K562 (cell line): Measurements from ENCODE around the gene KCNK6. TPM values are rescaled to one million over a fixed set of nuclear protein-coding genes. Genes with fewer than 3 reads are reported as not detected.
A peak's percentile ranks its signal among the peaks of the same experiment; 100 is the strongest.

ENCODE experiments used
- CREM ChIP-seq: IDR thresholded peaks from 2 replicates; pipeline ENCODE4 v1.6.1; 2014; ENCODE audit warnings: antibody characterized with exemption, low read depth
- EHMT2 ChIP-seq: fragments of 450-650 bp; IDR thresholded peaks from 2 replicates; pipeline ENCODE4 v1.6.1; 2018; ENCODE audit warnings: antibody characterized with exemption
- HLTF ChIP-seq: fragments of 450-650 bp; IDR thresholded peaks from 2 replicates; pipeline ENCODE4 v1.6.1; 2016
- MYNN ChIP-seq, 2 experiments: sonication (generic); formaldehyde crosslinking in 1 of 2; IDR thresholded peaks; 2 replicates each; pipeline versions ENCODE4 v1.5.0 to v1.6.1; 2016 to 2020; ENCODE audit warnings: antibody characterized with exemption in 1 of 2, missing genetic modification reagents in 1 of 2
- NFXL1 ChIP-seq: fragments of 450-650 bp; formaldehyde crosslinking; IDR thresholded peaks from 2 replicates; pipeline ENCODE4 v1.4.0; 2021; ENCODE audit warnings: mild to moderate bottlenecking
- TAF1 ChIP-seq: IDR thresholded peaks from 2 replicates; pipeline ENCODE4 v1.6.1; 2011; ENCODE audit warnings: mild to moderate bottlenecking, low read length, moderate library complexity; ENCODE audit not compliant: insufficient read depth, control insufficient read depth, severe bottlenecking; ENCODE audit errors: extremely low read depth
- TAL1 ChIP-seq: fragments of 450-650 bp; IDR thresholded peaks from 2 replicates; pipeline ENCODE4 v1.6.1; 2016; ENCODE audit warnings: mild to moderate bottlenecking
- TBL1XR1 ChIP-seq, 2 experiments: IDR thresholded peaks; 2 replicates each; pipeline ENCODE4 v1.6.1; 2012; ENCODE audit warnings: improper control_type of control experiment in 2 of 2, low read length in 2 of 2, mild to moderate bottlenecking in 1 of 2
- ZNF197 ChIP-seq: fragments of 200-800 bp; sonication (Bioruptor generic); IDR thresholded peaks from 2 replicates; pipeline ENCODE4 v1.6.1; 2016; ENCODE audit warnings: low read depth, missing genetic modification characterization, missing compliant biosample characterization
- ZNF780A ChIP-seq: fragments of 250-450 bp; sonication (Bioruptor Pico); IDR thresholded peaks from 2 replicates; pipeline ENCODE4 v1.5.0; 2021; ENCODE audit warnings: mild to moderate bottlenecking
- polyA plus RNA-seq, 8 experiments: library from polyadenylated mRNA; depleted of rRNA in 4 of 8; stranded (reverse) in 5 of 8; unstranded in 3 of 8; fragments of >200 nt; fragmentation: Nextera tagmentation in 2 of 8; fragmentation: Illumina TruSeq in 1 of 8; extraction: Ambion mirVana in 2 of 8; extraction: Trizol in 1 of 8; gene quantifications; 2 replicates each; pipeline versions ENCODE4 v1.2.1 to v1.2.3, GENCODE V29; 2011 to 2014; ENCODE audit warnings: inconsistent platforms in 1 of 8, missing spikeins in 1 of 8
- total RNA-seq, 7 experiments: library from RNA; depleted of rRNA in 6 of 7; stranded (reverse); fragments of >200 nt in 6 of 7; fragmentation: Illumina TruSeq in 2 of 7; extraction: Trizol in 2 of 7; gene quantifications; 2 replicates each; pipeline versions ENCODE4 v1.2.1 to v1.2.3, GENCODE V29; 2011 to 2021; ENCODE audit warnings: low replicate concordance in 1 of 7
- TF ChIP-seq, protein P1 (sequence below): sonication (generic); formaldehyde crosslinking; IDR thresholded peaks from 2 replicates; pipeline ENCODE4 v1.4.0; 2020; ENCODE audit warnings: mild to moderate bottlenecking, missing genetic modification reagents
- TF ChIP-seq, protein P2 (sequence below): fragments of 450-650 bp; formaldehyde crosslinking; IDR thresholded peaks from 2 replicates; pipeline ENCODE4 v1.4.0; 2020; ENCODE audit warnings: mild to moderate bottlenecking, moderate library complexity
- TF ChIP-seq, protein P3 (sequence below): fragments of 200-800 bp; sonication (Bioruptor generic); IDR thresholded peaks from 2 replicates; pipeline ENCODE4 v1.6.1; 2017; ENCODE audit warnings: missing genetic modification characterization, missing compliant biosample characterization
- TF ChIP-seq, protein P4 (sequence below): sonication (generic); formaldehyde crosslinking; IDR thresholded peaks from 2 replicates; pipeline ENCODE4 v1.8.1; 2023; ENCODE audit warnings: missing genetic modification reagents, mild to moderate bottlenecking, borderline replicate concordance
- TF ChIP-seq, protein P5 (sequence below), 3 experiments: IDR thresholded peaks in 2 of 3; conservative IDR thresholded peaks in 1 of 3; 2 replicates each; pipeline ENCODE4 v1.5.1; 2011 to 2012; ENCODE audit warnings: low read length in 3 of 3, mild to moderate bottlenecking in 3 of 3, control low read depth in 2 of 3, improper control_type of control experiment in 1 of 3, inconsistent platforms in 1 of 3, low read depth in 1 of 3, mixed read lengths in 1 of 3, moderate library complexity in 1 of 3; ENCODE audit not compliant: insufficient read depth in 2 of 3

Gene KCNK6
- total and polyA plus RNA-seq, 9 of the 15 experiments (the other 6 are each of a cell fraction or from before 2014, with no cell fraction given), result 0.05 to 0.42 (median 0.15) TPM

DNA sequence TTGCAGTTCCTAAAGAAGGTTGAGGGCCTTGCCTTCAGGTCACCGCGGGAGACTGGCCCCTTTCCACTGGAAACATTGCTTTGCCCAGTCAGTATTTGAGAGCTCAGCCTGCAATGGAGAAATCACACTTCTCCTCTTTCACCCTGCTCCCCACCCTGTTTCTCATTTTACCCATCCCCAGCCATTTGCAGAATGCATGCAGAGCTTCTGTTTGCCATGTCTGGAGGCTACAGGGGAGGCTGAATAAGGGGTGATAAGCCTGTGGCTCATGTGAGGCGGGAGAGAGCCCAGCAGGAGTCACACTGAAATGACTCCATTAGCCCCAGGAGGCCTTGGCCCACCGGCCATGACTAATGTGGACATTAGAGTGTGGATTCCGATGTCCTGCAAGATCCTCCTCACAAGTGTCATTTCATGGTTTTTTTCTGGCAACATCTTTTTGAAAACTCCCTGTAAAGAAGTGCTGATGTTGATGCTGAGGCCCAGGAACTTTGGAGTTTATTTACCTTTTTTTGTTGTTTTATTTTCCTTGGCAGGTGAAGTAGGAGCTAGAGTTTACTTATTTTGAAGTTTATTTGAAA, 49.0 kb upstream of the KCNK6 start (continued):
- TF ChIP-seq, protein P1, sequence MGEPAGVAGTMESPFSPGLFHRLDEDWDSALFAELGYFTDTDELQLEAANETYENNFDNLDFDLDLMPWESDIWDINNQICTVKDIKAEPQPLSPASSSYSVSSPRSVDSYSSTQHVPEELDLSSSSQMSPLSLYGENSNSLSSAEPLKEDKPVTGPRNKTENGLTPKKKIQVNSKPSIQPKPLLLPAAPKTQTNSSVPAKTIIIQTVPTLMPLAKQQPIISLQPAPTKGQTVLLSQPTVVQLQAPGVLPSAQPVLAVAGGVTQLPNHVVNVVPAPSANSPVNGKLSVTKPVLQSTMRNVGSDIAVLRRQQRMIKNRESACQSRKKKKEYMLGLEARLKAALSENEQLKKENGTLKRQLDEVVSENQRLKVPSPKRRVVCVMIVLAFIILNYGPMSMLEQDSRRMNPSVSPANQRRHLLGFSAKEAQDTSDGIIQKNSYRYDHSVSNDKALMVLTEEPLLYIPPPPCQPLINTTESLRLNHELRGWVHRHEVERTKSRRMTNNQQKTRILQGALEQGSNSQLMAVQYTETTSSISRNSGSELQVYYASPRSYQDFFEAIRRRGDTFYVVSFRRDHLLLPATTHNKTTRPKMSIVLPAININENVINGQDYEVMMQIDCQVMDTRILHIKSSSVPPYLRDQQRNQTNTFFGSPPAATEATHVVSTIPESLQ (CRISPR knock-in tag), result no peak
- TF ChIP-seq TAF1, result peak; percentile 44
- TF ChIP-seq EHMT2, result 0 out of 2 replicates have a peak, but pooled peaks have one; percentile 52
- TF ChIP-seq, protein P2, sequence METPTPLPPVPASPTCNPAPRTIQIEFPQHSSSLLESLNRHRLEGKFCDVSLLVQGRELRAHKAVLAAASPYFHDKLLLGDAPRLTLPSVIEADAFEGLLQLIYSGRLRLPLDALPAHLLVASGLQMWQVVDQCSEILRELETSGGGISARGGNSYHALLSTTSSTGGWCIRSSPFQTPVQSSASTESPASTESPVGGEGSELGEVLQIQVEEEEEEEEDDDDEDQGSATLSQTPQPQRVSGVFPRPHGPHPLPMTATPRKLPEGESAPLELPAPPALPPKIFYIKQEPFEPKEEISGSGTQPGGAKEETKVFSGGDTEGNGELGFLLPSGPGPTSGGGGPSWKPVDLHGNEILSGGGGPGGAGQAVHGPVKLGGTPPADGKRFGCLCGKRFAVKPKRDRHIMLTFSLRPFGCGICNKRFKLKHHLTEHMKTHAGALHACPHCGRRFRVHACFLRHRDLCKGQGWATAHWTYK (CRISPR knock-in tag), result 0 out of 2 replicates have a peak, but pooled peaks have one; percentile 27
- TF ChIP-seq NFXL1 (CRISPR knock-in tag), result 0 out of 2 replicates have a peak, but pooled peaks have one; percentile 30
- peak in 1 of 2 experiments; percentile 30; a peak in 1 of 4 replicates for TF ChIP-seq TBL1XR1 (IDR thresholded peaks at IDR 0.05; ENCODE audit: low read length in 2 of 2)
- TF ChIP-seq CREM, result peak; percentile 60; the same call in 1 of the 2 replicates
- no peak for TF ChIP-seq ZNF780A
- TF ChIP-seq TAL1, result peak; percentile 73
- TF ChIP-seq ZNF197 (CRISPR knock-in tag), result peak; percentile 63; the same call in 1 of the 2 replicates
- TF ChIP-seq MYNN (IDR thresholded peaks at IDR 0.05), result peak; percentile 71; the same call in 1 of the 2 replicates
- TF ChIP-seq MYNN (CRISPR knock-in tag; IDR thresholded peaks at IDR 0.05), result no peak
- TF ChIP-seq, protein P3, sequence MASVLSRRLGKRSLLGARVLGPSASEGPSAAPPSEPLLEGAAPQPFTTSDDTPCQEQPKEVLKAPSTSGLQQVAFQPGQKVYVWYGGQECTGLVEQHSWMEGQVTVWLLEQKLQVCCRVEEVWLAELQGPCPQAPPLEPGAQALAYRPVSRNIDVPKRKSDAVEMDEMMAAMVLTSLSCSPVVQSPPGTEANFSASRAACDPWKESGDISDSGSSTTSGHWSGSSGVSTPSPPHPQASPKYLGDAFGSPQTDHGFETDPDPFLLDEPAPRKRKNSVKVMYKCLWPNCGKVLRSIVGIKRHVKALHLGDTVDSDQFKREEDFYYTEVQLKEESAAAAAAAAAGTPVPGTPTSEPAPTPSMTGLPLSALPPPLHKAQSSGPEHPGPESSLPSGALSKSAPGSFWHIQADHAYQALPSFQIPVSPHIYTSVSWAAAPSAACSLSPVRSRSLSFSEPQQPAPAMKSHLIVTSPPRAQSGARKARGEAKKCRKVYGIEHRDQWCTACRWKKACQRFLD (CRISPR knock-in tag), result peak; percentile 6; the same call in 1 of the 2 replicates
- 0 out of 2 replicates have a peak, but pooled peaks have one; percentile 3 for TF ChIP-seq HLTF
- TF ChIP-seq, protein P4, sequence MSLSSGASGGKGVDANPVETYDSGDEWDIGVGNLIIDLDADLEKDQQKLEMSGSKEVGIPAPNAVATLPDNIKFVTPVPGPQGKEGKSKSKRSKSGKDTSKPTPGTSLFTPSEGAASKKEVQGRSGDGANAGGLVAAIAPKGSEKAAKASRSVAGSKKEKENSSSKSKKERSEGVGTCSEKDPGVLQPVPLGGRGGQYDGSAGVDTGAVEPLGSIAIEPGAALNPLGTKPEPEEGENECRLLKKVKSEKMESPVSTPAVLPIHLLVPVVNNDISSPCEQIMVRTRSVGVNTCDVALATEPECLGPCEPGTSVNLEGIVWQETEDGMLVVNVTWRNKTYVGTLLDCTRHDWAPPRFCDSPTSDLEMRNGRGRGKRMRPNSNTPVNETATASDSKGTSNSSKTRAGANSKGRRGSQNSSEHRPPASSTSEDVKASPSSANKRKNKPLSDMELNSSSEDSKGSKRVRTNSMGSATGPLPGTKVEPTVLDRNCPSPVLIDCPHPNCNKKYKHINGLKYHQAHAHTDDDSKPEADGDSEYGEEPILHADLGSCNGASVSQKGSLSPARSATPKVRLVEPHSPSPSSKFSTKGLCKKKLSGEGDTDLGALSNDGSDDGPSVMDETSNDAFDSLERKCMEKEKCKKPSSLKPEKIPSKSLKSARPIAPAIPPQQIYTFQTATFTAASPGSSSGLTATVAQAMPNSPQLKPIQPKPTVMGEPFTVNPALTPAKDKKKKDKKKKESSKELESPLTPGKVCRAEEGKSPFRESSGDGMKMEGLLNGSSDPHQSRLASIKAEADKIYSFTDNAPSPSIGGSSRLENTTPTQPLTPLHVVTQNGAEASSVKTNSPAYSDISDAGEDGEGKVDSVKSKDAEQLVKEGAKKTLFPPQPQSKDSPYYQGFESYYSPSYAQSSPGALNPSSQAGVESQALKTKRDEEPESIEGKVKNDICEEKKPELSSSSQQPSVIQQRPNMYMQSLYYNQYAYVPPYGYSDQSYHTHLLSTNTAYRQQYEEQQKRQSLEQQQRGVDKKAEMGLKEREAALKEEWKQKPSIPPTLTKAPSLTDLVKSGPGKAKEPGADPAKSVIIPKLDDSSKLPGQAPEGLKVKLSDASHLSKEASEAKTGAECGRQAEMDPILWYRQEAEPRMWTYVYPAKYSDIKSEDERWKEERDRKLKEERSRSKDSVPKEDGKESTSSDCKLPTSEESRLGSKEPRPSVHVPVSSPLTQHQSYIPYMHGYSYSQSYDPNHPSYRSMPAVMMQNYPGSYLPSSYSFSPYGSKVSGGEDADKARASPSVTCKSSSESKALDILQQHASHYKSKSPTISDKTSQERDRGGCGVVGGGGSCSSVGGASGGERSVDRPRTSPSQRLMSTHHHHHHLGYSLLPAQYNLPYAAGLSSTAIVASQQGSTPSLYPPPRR (CRISPR knock-in tag), result peak; percentile 42; the same call in 1 of the 2 replicates
- TF ChIP-seq, protein P5, sequence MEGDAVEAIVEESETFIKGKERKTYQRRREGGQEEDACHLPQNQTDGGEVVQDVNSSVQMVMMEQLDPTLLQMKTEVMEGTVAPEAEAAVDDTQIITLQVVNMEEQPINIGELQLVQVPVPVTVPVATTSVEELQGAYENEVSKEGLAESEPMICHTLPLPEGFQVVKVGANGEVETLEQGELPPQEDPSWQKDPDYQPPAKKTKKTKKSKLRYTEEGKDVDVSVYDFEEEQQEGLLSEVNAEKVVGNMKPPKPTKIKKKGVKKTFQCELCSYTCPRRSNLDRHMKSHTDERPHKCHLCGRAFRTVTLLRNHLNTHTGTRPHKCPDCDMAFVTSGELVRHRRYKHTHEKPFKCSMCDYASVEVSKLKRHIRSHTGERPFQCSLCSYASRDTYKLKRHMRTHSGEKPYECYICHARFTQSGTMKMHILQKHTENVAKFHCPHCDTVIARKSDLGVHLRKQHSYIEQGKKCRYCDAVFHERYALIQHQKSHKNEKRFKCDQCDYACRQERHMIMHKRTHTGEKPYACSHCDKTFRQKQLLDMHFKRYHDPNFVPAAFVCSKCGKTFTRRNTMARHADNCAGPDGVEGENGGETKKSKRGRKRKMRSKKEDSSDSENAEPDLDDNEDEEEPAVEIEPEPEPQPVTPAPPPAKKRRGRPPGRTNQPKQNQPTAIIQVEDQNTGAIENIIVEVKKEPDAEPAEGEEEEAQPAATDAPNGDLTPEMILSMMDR (IDR thresholded peaks at IDR 0.05 in 2 of 3, conservative IDR thresholded peaks at IDR 0.05 in 1 of 3; ENCODE audit: insufficient read depth in 2 of 3, low read depth in 1 of 3, low read length in 3 of 3), result no peak
